LNCaP clone FGC (cell line): Measurements from ENCODE around the gene GRIK3.

Source experiments
- DNase-seq: peaks from one replicate; pipeline ENCODE4 v3.0.0-alpha.2; 2011; ENCODE audit warnings: low read depth
- H3K4me3 ChIP-seq: 2 replicates; pipeline ENCODE4 v1.5.1; 2011; ENCODE audit warnings: mild to moderate bottlenecking, low read depth, low read length, control low read depth
- TF ChIP-seq, protein P1 (sequence below): IDR thresholded peaks from 2 replicates; pipeline ENCODE4 v1.5.1; 2012; ENCODE audit warnings: mild to moderate bottlenecking; ENCODE audit not compliant: control insufficient read depth, insufficient read depth; ENCODE audit errors: extremely low read depth

GRIK3 gene

DNA sequence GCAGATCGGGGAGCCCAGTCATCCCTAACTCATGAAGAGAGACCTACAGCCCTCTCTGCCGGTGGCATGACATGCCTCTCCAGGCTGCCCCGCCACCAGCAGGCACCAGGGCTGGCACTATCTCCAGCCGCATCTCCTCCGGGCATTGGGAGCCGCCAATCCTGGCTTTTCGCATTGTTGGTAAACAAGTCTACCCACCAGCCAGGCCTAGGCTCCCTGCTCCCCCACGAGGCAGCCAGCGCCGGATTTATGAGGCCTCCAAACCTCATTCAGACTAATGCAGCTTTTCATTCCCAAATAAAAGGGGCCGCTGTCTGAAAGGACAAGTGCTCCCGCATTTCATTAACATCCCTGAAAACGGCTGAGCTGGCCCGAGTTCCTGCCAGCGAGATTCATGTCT, 3.4 kb upstream of the GRIK3 start:
- DNase-seq, result no peak
- TF ChIP-seq, protein P1, sequence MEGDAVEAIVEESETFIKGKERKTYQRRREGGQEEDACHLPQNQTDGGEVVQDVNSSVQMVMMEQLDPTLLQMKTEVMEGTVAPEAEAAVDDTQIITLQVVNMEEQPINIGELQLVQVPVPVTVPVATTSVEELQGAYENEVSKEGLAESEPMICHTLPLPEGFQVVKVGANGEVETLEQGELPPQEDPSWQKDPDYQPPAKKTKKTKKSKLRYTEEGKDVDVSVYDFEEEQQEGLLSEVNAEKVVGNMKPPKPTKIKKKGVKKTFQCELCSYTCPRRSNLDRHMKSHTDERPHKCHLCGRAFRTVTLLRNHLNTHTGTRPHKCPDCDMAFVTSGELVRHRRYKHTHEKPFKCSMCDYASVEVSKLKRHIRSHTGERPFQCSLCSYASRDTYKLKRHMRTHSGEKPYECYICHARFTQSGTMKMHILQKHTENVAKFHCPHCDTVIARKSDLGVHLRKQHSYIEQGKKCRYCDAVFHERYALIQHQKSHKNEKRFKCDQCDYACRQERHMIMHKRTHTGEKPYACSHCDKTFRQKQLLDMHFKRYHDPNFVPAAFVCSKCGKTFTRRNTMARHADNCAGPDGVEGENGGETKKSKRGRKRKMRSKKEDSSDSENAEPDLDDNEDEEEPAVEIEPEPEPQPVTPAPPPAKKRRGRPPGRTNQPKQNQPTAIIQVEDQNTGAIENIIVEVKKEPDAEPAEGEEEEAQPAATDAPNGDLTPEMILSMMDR, result no peak
- no peak overlapping the region for H3K4me3 ChIP-seq

DNA sequence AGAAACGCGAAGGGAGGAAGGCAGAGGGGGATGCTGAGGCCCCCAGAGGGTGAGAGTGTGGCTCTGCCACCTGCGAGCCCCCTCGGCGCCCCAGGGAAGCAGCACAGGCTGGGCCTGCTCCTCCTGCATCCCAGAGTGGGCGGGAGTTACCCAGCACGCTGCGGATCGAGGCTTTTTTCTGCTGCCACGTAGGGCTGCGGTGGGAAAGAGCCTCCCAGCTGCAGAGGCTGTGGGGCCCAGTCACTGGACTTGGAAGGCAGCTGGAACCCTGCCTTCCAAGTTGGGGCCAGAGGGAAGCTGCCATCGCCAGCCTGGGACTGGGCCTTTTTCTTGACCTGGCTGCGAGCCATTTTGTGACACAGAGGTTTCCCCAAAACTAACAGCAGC, 2.3 kb upstream of the GRIK3 start:
- no peak for DNase-seq
- TF ChIP-seq, protein P1, result no peak
- no peak overlapping the region for H3K4me3 ChIP-seq

GRCh38 chr1:37035796-37036666, 1.7 kb upstream of the GRIK3 start:
- no peak for DNase-seq
- TF ChIP-seq, protein P1, result no peak
- H3K4me3 ChIP-seq, result no peak overlapping the region

GRCh38 chr1:37035014-37035691, 838 bp upstream of the GRIK3 start:
- no peak for DNase-seq
- H3K4me3 ChIP-seq, result no peak overlapping the region
- TF ChIP-seq, protein P1, result no peak

GRCh38 chr1:37033355-37034101, 787 bp downstream of the GRIK3 start:
- no peak for DNase-seq
- TF ChIP-seq, protein P1, result no peak
- no peak overlapping the region for H3K4me3 ChIP-seq

DNA sequence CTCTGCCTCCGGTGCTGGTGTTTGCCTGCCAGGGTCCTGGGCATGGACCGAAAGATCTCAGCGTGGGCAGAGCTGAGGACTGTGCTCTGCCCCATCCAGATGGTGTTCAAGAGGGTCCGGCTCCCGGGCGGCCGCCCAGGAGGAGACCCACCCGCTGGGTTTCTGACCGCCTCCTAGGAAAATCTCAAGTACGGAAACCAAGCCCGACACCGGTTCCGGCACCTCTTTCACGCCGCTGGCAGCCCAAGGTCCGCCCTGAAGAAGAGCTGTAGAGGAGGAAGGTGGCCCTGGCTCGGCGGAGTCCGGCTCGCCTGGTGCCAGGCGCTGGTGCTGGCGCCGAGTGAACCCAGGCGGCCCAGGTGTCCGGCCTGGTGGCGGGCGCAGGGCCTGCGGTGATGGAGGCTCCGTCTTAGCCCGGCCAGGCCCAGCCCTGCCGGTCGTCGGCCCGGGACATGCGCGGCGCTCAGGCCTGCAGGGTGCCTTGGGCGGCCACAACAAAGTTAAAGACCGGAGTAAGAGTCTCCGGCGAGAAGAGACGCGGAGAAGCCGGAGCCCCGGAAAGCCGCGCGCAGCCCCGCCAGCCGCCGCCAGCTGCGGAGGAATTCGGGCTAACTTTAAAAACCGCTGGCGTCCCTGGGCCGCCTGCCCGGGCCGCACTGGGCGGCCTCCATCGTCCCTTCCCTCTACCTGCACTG, 1.5 kb downstream of the GRIK3 start:
- no peak overlapping the region for H3K4me3 ChIP-seq
- TF ChIP-seq, protein P1, result no peak
- no peak for DNase-seq
